Measurements from ENCODE around the gene RNASE3. TPM values are rescaled to one million over a fixed set of nuclear protein-coding genes. Genes with fewer than 3 reads are reported as not detected.
"Not testable (repeated sequence)": the region's sequence is repeated elsewhere in the genome, so short reads cannot be mapped to it uniquely, and the experiment has no call there.

The RNASE3 gene
- total RNA-seq, 2 experiments from 2014 or later, result not detected

GRCh38 chr14:20923766-20924297 lies 32.6 kb downstream of the RNASE3 start:
- H3K36me3 Mint-ChIP-seq (ENCODE audit: low read depth); DNase-seq; H3K4me3 Mint-ChIP-seq; H3K4me1 Mint-ChIP-seq (ENCODE audit: low read depth); POLR2A ChIA-PET; ATAC-seq; CTCF ChIA-PET; H3K9me3 Mint-ChIP-seq (ENCODE audit: insufficient read depth); H3K27ac Mint-ChIP-seq: not testable (repeated sequence)
- peaks cover 28% of the 10 kb centered on the region for H3K27me3 Mint-ChIP-seq (ENCODE audit: low read depth)

- H3K9me3 Mint-ChIP-seq (ENCODE audit: insufficient read depth), result no peaks in the 10 kb centered on the region
- ChIA-PET CTCF (no interaction called here), POLR2A (no interaction called here)
- H3K36me3 Mint-ChIP-seq (ENCODE audit: low read depth), result no peaks in the 10 kb centered on the region
- ATAC-seq (no peak), DNase-seq (peak; percentile 49)
- no peak overlapping the region for H3K4me3 Mint-ChIP-seq
- no peak overlapping the region for H3K27ac Mint-ChIP-seq
- H3K27me3 Mint-ChIP-seq (ENCODE audit: low read depth), result no peaks in the 10 kb centered on the region
- H3K4me1 Mint-ChIP-seq (ENCODE audit: low read depth), result no peaks in the 10 kb centered on the region
Observed at GRCh38 chr14:20934148-20934762, 43.1 kb downstream of the RNASE3 start.

GRCh38 chr14:20935303-20935984 lies 44.3 kb downstream of the RNASE3 start:
- peaks cover under 1% of the 10 kb centered on the region for H3K27me3 Mint-ChIP-seq (ENCODE audit: low read depth)
- CTCF ChIA-PET, result interaction anchor here (0.9 kb wide), 1 partner anchor 35 kb away, joined by 3 read pairs; no protein-coding TSS in a partner anchor
- H3K4me3 Mint-ChIP-seq, result no peak overlapping the region
- DNase-seq, result no peak
- no peaks in the 10 kb centered on the region for H3K36me3 Mint-ChIP-seq (ENCODE audit: low read depth)
- H3K4me1 Mint-ChIP-seq (ENCODE audit: low read depth), result no peaks in the 10 kb centered on the region
- POLR2A ChIA-PET, result no interaction called here
- H3K27ac Mint-ChIP-seq, result no peak overlapping the region
- H3K9me3 Mint-ChIP-seq (ENCODE audit: insufficient read depth), result no peaks in the 10 kb centered on the region
- ATAC-seq, result no peak

Other genes starting within 250 kb of the RNASE3 start
- gene OR6S1, start 249.7 kb upstream of the RNASE3 start, total RNA-seq, result not detected
- gene RNASE4, start 206.8 kb upstream of the RNASE3 start, total RNA-seq, result 1 to 10 TPM in 1 of 2 experiments, under 1 TPM in 1; 0.63 to 1.6 TPM
- 1 to 10 TPM; 1.1 to 1.4 TPM for gene ANG, start 202.6 kb upstream of the RNASE3 start, total RNA-seq
- not detected for gene EDDM3A, start 145.5 kb upstream of the RNASE3 start, total RNA-seq
- not detected for gene EDDM3B, start 123.0 kb upstream of the RNASE3 start, total RNA-seq
- 1 to 10 TPM in 1 of 2 experiments, under 1 TPM in 1; 0.83 to 1.1 TPM for gene RNASE6, start 110.1 kb upstream of the RNASE3 start, total RNA-seq
- not detected for gene RNASE1, start 88.5 kb upstream of the RNASE3 start, total RNA-seq
- not detected for gene RNASE2, start 64.1 kb downstream of the RNASE3 start, total RNA-seq
- 100 to 1,000 TPM in 1 of 2 experiments, 10 to 100 TPM in 1; 97.5 to 103 TPM for gene METTL17, start 98.6 kb downstream of the RNASE3 start, total RNA-seq
- gene SLC39A2, start 107.9 kb downstream of the RNASE3 start, total RNA-seq, result not detected
- 1 to 10 TPM; 6.2 to 7.6 TPM for gene NDRG2, start 133.7 kb downstream of the RNASE3 start, total RNA-seq
- gene TPPP2, start 138.8 kb downstream of the RNASE3 start, total RNA-seq, result not detected
- not detected for gene RNASE13, start 143.4 kb downstream of the RNASE3 start, total RNA-seq
- not detected for gene RNASE7, start 151.0 kb downstream of the RNASE3 start, total RNA-seq
- not detected for gene RNASE8, start 166.4 kb downstream of the RNASE3 start, total RNA-seq
- gene ARHGEF40, start 178.9 kb downstream of the RNASE3 start, total RNA-seq, result under 1 TPM; 0.53 to 0.83 TPM
- 1 to 10 TPM; 2.8 to 3.1 TPM for gene ZNF219, start 207.3 kb downstream of the RNASE3 start, total RNA-seq
- gene TMEM253, start 209.7 kb downstream of the RNASE3 start, total RNA-seq, result not detected

Data from activated CD8-positive, alpha-beta T cell treated with anti-CD3 and anti-CD28 coated beads, Interleukin-2, amount 10 ng/mL, durations not matched to agents 7 days and 5 days (primary cell).